NT2/D1 (cell line): Measurements from ENCODE around the gene FITM1.
"Not testable (repeated sequence)": the region's sequence is repeated elsewhere in the genome, so short reads cannot be mapped to it uniquely, and the experiment has no call there.

Experiments
- YY1 ChIP-seq: IDR thresholded peaks from 2 replicates; pipeline ENCODE4 v1.6.1; 2011; ENCODE audit not compliant: insufficient read length, insufficient read depth
- ZNF274 ChIP-seq: IDR thresholded peaks from 2 replicates; pipeline ENCODE4 v1.6.1; 2011; ENCODE audit warnings: mild to moderate bottlenecking, low read depth, low read length

DNA sequence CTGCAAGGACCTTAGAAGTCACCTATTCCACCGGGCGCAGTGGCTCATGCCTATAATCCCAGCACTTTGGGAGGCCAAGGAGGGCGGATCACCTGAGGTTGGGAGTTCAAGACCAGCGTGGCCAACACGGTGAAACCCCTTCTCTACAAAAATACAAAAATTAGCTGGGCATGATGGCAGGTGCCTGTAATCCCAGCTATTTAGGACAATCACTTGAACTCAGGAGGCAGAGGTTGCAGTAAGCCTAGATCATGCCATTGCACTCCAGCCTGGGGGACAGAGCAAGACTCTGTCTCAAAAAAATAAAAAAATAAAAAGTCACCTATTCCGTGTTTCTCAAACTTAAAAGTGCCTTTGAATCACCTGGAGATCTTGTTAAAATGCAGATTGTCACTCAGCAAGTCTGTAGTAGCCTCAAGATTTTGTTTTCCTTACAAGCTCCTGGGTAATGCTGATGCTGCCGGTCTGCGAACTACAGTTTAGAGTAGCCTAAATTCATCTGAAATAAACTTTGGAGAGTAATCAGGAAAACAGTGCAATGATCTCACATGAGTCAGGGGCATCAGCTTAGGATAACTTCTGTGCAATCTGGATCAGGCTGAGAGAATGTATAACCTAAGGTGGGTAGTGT lies 24.7 kb upstream of the FITM1 start:
- not testable (repeated sequence) for TF ChIP-seq YY1, ZNF274
